ENCODE measurements around the gene C19orf47.

Gene C19orf47

GRCh38 chr19:40383668-40384248 lies 35.6 kb upstream of the C19orf47 start:
- H3K27me3 ChIP-seq (ENCODE audit: insufficient read depth, poor library complexity, severe bottlenecking) = no peaks in the 10 kb centered on the region
- H3K9me3 ChIP-seq (ENCODE audit: severe bottlenecking) = no peaks in the 10 kb centered on the region
- H3K27ac ChIP-seq (ENCODE audit: poor library complexity, severe bottlenecking) = no peak overlapping the region
- ATAC-seq (ENCODE audit: low read depth) (no peak), DNase-seq (ENCODE audit: low spot score) (no peak)
- no peak for TF ChIP-seq CTCF (IDR thresholded peaks at IDR 0.05; ENCODE audit: poor library complexity, severe bottlenecking)
- H3K4me1 ChIP-seq (ENCODE audit: insufficient read depth, poor library complexity, severe bottlenecking) = no peaks in the 10 kb centered on the region
- no peaks in the 10 kb centered on the region for H3K36me3 ChIP-seq (ENCODE audit: low read depth)
- H3K4me3 ChIP-seq (ENCODE audit: severe bottlenecking) = no peak overlapping the region

DNA sequence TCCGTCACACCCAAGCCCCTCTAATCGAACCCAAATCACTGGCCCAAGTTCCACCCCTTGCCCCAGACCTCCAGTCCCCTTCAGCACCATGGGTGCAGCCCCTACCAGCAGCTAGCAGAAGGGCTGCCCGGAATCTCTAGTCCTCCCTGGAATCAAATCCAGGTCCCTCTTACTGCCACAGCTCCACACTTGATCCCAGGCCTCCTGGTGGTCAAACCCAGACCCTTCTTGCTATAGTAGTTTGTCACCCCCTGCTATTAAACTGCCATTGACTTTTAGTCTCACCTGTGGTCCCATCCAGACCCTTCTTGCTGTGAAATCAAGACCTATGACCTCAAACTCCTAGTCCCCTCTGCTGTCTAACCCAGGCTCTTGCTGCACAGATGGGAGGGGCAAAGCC lies 33.1 kb upstream of the C19orf47 start:
- no peaks in the 10 kb centered on the region for H3K4me1 ChIP-seq (ENCODE audit: insufficient read depth, poor library complexity, severe bottlenecking)
- no peaks in the 10 kb centered on the region for H3K36me3 ChIP-seq (ENCODE audit: low read depth)
- H3K27me3 ChIP-seq (ENCODE audit: insufficient read depth, poor library complexity, severe bottlenecking) = no peaks in the 10 kb centered on the region
- no peak overlapping the region for H3K4me3 ChIP-seq (ENCODE audit: severe bottlenecking)
- DNase-seq (ENCODE audit: low spot score) = no peak
- no peak overlapping the region for H3K27ac ChIP-seq (ENCODE audit: poor library complexity, severe bottlenecking)
- TF ChIP-seq CTCF (IDR thresholded peaks at IDR 0.05; ENCODE audit: poor library complexity, severe bottlenecking) = no peak
- no peaks in the 10 kb centered on the region for H3K9me3 ChIP-seq (ENCODE audit: severe bottlenecking)
- no peak; the same call in 2 of the 3 replicates for ATAC-seq (ENCODE audit: low read depth)

- Histone ChIP-seq H3K4me3 (ENCODE audit: severe bottlenecking) (no peak overlapping the region), H3K27me3 (ENCODE audit: insufficient read depth, poor library complexity, severe bottlenecking) (no peaks in the 10 kb centered on the region), H3K9me3 (ENCODE audit: severe bottlenecking) (no peaks in the 10 kb centered on the region), H3K27ac (ENCODE audit: poor library complexity, severe bottlenecking) (no peak overlapping the region), H3K36me3 (ENCODE audit: low read depth) (no peaks in the 10 kb centered on the region), H3K4me1 (ENCODE audit: insufficient read depth, poor library complexity, severe bottlenecking) (no peaks in the 10 kb centered on the region)
- DNase-seq (ENCODE audit: low spot score) (no peak), ATAC-seq (ENCODE audit: low read depth) (no peak)
- no peak for TF ChIP-seq CTCF (IDR thresholded peaks at IDR 0.05; ENCODE audit: poor library complexity, severe bottlenecking)
Measured at GRCh38 chr19:40380199-40381037, 32.2 kb upstream of the C19orf47 start.

GRCh38 chr19:40379446-40380198 lies 31.4 kb upstream of the C19orf47 start:
- H3K9me3 ChIP-seq (ENCODE audit: severe bottlenecking) = no peaks in the 10 kb centered on the region
- ATAC-seq (ENCODE audit: low read depth) = no peak
- H3K4me1 ChIP-seq (ENCODE audit: insufficient read depth, poor library complexity, severe bottlenecking) = no peaks in the 10 kb centered on the region
- no peaks in the 10 kb centered on the region; the same call in 1 of the 2 replicates for H3K36me3 ChIP-seq (ENCODE audit: low read depth)
- no peak overlapping the region for H3K4me3 ChIP-seq (ENCODE audit: severe bottlenecking)
- no peak for DNase-seq (ENCODE audit: low spot score)
- H3K27ac ChIP-seq (ENCODE audit: poor library complexity, severe bottlenecking) = no peak overlapping the region
- TF ChIP-seq CTCF (IDR thresholded peaks at IDR 0.05; ENCODE audit: poor library complexity, severe bottlenecking) = no peak
- no peaks in the 10 kb centered on the region for H3K27me3 ChIP-seq (ENCODE audit: insufficient read depth, poor library complexity, severe bottlenecking)
